Thyroid gland (tissue), 4 donors: ENCODE measurements around the gene XPNPEP1. TPM values are rescaled to one million over a fixed set of nuclear protein-coding genes. Genes with fewer than 3 reads are reported as not detected.

Experiments
- DNase-seq, 2 donors: peaks; one replicate each; pipeline ENCODE4 v3.0.0-alpha.2; 2019
- H3K27ac ChIP-seq, 3 donors: fragments of 200-600 bp; sonication (generic); 1 replicate in 2 of 3; 2 replicates in 1 of 3; pipeline ENCODE4 v1.5.1; 2016 to 2019; ENCODE audit warnings: mild to moderate bottlenecking in 1 of 3, moderate library complexity in 1 of 3
- H3K27me3 ChIP-seq: fragments of 200-600 bp; sonication (generic); one replicate; pipeline ENCODE4 v1.5.1; 2019
- H3K36me3 ChIP-seq, 2 donors: fragments of 200-600 bp; sonication (generic); one replicate each; pipeline ENCODE4 v1.5.1; 2016 to 2019
- H3K4me1 ChIP-seq, 2 donors: fragments of 200-600 bp; sonication (generic); one replicate each; pipeline ENCODE4 v1.5.1; 2017 to 2019
- H3K4me3 ChIP-seq, 3 donors: fragments of 200-600 bp; sonication (generic); replicated peaks in 1 of 3; 1 replicate in 2 of 3; 2 replicates in 1 of 3; pipeline ENCODE4 v1.5.1; 2016; ENCODE audit warnings: mild to moderate bottlenecking in 1 of 3
- H3K9me3 ChIP-seq: fragments of 200-600 bp; sonication (generic); one replicate; pipeline ENCODE4 v1.5.1; 2017
- CTCF ChIP-seq, 6 experiments: fragments of 200-600 bp in 3 of 6; fragments of 450-650 bp in 3 of 6; sonication (generic) in 3 of 6; IDR thresholded peaks; one replicate each; pipeline ENCODE4 v1.5.1; 2016 to 2019; ENCODE audit warnings: antibody characterized with exemption in 6 of 6, mild to moderate bottlenecking in 2 of 6, inconsistent platforms in 1 of 6, moderate library complexity in 1 of 6
- POLR2A ChIP-seq, 2 donors: fragments of 450-650 bp; IDR thresholded peaks; one replicate each; pipeline ENCODE4 v1.6.1; 2017; ENCODE audit warnings: antibody characterized with exemption in 2 of 2, mild to moderate bottlenecking in 2 of 2, moderate library complexity in 1 of 2
- WGBS, 2 donors: methylation state at CpG; one replicate each; pipeline ENCODE4 v1.1.5; 2017; 5-methylcytosine and 5-hydroxymethylcytosine counted together
- intact Hi-C: fragments of 100-400 bp; cut with DNase I; formaldehyde crosslinking; loops from one replicate; pipeline ENCODE4 v1.15.1; 2023
- total RNA-seq, 4 donors: library from RNA; depleted of rRNA; stranded (reverse); fragments of >200 nt; gene quantifications; one replicate each; pipeline ENCODE4 v1.2.3, GENCODE V29; 2016

Gene XPNPEP1
- 10 to 100 TPM; 72.7 to 89.0 (median 84.0) TPM for total RNA-seq

DNA sequence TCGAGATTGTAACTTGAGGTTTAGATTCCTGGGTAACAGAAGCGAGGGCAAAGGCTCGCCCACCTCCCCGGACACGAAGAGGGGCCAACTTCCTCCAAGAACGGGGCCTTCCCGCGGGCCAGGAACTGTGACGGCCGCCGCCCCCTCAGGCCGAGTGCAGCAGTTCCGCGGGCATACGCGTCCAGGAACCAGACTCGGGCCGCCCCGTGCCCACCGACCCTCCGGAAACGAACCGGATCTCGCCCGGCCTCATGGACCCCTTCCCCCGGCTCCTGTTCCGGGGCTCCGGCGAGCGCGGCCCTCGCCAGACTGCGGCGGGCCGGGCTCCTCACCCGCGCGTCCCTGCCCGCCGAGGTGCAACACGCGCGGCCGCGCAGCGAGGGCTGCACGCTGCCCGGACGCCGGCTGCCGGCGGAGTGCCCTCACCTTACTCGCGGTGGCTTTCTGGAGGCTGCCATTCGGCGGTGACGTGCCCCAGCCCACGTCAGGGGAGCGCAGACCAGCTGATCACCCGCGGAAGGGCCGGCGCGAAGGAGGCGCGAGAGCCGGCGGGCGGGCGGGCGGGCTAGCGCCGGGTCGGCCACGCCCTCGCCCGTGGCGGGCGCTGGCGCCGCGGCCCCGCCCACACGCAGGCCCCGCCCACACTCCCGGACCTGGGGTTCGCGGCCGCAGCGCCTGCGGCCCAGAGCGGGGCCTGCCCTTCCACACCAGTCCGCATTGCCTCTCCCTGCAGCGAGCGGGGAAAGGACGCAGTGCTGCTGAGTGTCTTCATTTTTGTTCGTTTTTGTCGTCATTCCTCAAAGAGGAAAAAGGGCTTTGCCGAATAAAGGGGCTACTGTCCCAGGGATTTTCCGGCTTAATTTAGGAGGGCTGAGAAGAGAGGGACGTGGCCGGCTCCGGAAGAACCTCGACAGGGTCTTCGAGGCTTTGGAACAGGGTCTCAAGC lies at the start of gene XPNPEP1:
XPNPEP1 (minus strand) TSS at position 536 of the 946 bp plus-strand sequence; CDS start at position 458, 78 bp downstream.
- DNase-seq = peak; percentile 91
- H3K36me3 ChIP-seq = no peaks in the 10 kb centered on the region
- peak within 1 kb of the TSS; percentile 90 to 93 (median 91) for H3K27ac ChIP-seq
- H3K4me1 ChIP-seq = peaks cover 16 to 33% of the 10 kb centered on the region in 2 donors
- TF ChIP-seq POLR2A (IDR thresholded peaks at IDR 0.05) (peak; percentile 64 to 96), CTCF (IDR thresholded peaks at IDR 0.05) (no peak)
- no peaks in the 10 kb centered on the region for H3K9me3 ChIP-seq
- intact Hi-C loops = no loop called here
- no peaks in the 10 kb centered on the region for H3K27me3 ChIP-seq
- 10 to 14% methylated on average over 17 to 26 of the region's 105 CpGs for WGBS, 2 donors
- H3K4me3 ChIP-seq = peak within 1 kb of the TSS; percentile 60 to 93 (median 77)

DNA sequence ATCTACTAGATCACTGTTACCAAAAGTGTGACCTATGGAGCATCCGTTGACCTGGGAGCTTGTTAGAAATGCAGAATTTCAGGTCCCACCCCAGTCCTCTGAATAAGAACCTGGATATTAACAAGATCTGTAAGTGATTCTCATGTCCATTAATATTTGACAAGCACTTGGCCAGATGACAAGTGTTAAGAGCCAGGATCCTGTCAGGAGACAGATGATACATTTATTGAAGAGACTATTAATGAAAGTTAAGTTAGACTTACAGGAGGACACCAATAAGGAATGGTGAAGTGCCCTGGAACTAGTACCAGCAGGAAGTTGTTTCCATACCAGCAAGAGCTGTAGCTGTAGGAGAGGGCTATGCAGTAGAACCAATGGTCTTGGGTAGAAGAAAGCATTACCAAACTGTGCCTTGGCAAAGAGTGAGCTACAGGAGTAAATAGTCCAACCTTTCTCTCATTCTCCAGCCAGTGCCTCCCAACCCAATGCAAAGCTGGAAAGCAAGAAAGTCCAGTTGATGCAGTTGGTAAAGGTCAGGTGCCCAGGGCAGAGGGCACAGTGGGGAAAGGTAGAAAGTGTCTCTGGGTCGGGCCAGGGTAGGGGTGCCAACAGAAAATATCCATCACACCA lies 49.2 kb upstream of the XPNPEP1 start:
- no peak for TF ChIP-seq CTCF (IDR thresholded peaks at IDR 0.05)
- no peak for TF ChIP-seq POLR2A (IDR thresholded peaks at IDR 0.05)
- intact Hi-C loops = no loop called here
- Histone ChIP-seq H3K4me3 (no peak overlapping the region), H3K9me3 (no peaks in the 10 kb centered on the region), H3K36me3 (no peaks in the 10 kb centered on the region), H3K27me3 (no peaks in the 10 kb centered on the region), H3K27ac (no peak overlapping the region), H3K4me1 (peaks cover 20 to 39% of the 10 kb centered on the region in 2 donors)
- 94 to 100% methylated on average over 2 of the region's 2 CpGs for WGBS, 2 donors
- DNase-seq = no peak

DNA sequence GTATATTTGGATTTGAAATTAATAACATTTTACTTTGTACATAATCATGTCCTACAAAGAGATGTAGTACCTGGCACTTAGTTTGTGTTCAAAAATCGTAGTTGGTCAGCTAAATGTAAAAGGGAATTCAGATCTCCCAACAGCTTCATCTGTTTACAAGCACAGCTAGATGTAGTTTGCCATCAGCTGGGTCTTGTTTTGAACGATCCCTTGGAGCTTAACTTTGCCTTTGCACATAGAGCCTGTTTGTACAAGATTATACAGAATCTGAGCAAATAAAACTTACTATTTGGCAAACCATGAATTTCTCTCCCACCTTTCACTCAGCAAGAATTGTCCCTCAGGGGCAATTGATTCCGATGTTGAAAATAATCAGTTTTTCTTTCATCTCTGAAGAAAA lies 48.3 kb upstream of the XPNPEP1 start:
- WGBS, 2 donors = 86 to 90% methylated on average over 3 of the region's 3 CpGs
- Histone ChIP-seq H3K4me3 (no peak overlapping the region), H3K27me3 (no peaks in the 10 kb centered on the region), H3K27ac (no peak overlapping the region), H3K4me1 (peaks cover 29 to 39% of the 10 kb centered on the region in 2 donors), H3K9me3 (no peaks in the 10 kb centered on the region), H3K36me3 (no peaks in the 10 kb centered on the region)
- no peak for DNase-seq
- TF ChIP-seq POLR2A (IDR thresholded peaks at IDR 0.05) (no peak), CTCF (IDR thresholded peaks at IDR 0.05) (no peak)
- intact Hi-C loops = no loop called here

DNA sequence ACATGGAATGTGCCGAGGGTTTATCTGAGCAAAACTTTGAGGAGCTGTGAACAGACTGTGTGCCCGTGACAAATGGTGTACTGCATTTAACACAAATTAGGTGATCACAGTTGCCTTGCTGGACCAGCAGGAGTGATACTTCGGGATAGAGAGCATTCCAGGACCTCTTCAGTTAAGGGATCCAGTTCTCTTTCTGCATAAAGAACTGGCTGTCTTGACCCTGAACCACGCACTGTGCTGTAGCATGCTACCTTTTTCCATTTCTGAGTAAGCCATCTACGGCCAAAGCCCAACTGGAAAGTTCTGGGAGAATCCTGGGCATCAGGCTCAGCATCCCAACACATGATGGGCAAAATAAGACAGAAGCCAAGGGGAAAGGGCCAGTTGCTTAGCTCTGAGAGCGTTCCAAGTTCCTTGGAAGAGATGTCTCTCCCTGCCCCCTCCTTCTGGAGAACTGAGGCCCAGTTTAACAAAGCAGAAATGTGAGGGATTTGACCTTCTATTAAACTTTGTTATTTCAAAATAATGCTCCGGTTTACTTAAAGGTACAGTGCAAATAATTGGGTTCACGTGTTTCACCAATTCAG lies 46.5 kb upstream of the XPNPEP1 start:
- intact Hi-C loops = loop anchor here (10.0 kb wide), 1 partner anchor 75 kb away; no protein-coding TSS in a partner anchor
- H3K27me3 ChIP-seq = no peaks in the 10 kb centered on the region
- 81 to 83% methylated on average over 8 of the region's 8 CpGs for WGBS, 2 donors
- peaks cover 39 to 51% of the 10 kb centered on the region in 2 donors for H3K4me1 ChIP-seq
- H3K36me3 ChIP-seq = no peaks in the 10 kb centered on the region
- TF ChIP-seq CTCF (IDR thresholded peaks at IDR 0.05) (no peak), POLR2A (IDR thresholded peaks at IDR 0.05) (no peak)
- no peaks in the 10 kb centered on the region for H3K9me3 ChIP-seq
- peak overlapping the region; percentile 14 to 63 (median 46) for H3K27ac ChIP-seq
- H3K4me3 ChIP-seq = no peak overlapping the region
- DNase-seq = no peak
